ENCODE results near the gene GPC3.
"Not testable (repeated sequence)": the region's sequence is repeated elsewhere in the genome, so short reads cannot be mapped to it uniquely, and the experiment has no call there.

The GPC3 gene

DNA sequence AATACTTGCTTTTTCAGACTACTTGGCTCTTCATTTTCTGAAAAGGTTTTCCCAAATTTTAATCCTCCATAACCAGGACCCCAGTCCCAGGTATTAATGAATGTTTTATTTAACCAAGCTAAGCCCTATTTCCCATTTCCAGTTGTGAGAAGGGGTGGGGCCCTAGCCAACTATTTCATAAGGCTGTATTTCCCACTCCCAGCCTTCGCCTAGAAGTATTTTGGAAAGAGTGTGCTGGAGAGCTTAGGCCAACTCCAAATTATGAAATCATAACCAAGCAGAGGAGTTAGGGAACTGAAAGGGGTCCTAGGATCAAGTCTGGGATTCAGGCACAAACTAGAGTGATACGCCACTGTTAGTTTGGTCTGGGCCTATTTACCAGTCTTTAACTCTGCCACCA is 421.7 kb downstream of the GPC3 start:
- DNase-seq (ENCODE audit: low read depth, low spot score): no peak

DNA sequence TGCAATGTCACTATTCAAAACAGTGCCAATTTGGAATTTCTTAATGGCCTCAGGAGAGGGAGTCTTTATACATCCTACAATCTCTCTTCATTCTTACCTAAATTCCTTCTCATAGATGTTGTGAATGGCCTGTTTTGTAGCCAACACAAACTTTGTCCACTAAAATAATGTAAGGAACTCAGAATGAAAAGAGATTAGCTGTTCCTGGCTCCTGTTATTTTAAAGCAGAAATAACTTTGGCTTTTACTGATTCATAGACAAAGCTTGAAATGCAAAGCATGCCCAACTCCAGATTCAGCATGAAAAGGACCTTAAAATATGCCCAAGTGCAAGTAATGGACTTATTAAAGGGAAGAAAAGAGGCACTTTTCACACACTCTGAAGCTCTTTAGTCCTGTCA is 424.1 kb downstream of the GPC3 start:
- DNase-seq (ENCODE audit: low read depth, low spot score): no peak

- no peak for DNase-seq (ENCODE audit: low read depth, low spot score)
Observed at GRCh38 chrX:133559909-133560308, 425.5 kb downstream of the GPC3 start.

DNA sequence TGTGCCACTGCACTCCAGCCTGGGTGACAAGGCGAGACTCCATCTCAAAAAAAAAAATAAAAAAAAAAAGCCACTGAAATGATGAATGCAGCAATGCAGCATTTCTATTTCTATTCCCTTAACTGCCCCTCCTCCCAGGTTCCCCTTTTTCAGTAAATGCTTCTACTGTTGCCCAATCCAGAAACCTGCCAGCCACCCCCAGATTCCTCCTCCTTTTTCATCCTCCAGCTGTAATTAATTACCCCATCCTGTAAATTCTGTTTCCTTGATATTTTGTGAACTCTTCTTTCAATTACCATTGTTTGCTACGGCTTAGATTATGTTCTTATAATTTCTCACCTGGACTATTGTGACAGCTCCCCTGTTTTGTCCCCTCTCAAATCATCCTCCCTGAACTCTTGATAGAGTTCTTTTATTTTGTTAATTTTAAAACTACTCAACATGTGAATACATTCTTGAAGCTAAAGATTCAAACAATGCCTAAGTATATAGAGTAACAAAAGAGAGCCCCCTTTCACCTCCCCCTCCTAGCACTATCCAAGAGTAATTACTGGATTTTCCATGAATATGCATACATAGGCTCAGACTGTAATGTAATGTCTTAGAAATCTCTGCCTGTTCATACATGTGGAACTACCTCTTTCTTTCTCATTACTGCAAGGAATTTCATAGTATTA is 429.5 kb downstream of the GPC3 start:
- no peak for DNase-seq (ENCODE audit: low read depth, low spot score)

DNA sequence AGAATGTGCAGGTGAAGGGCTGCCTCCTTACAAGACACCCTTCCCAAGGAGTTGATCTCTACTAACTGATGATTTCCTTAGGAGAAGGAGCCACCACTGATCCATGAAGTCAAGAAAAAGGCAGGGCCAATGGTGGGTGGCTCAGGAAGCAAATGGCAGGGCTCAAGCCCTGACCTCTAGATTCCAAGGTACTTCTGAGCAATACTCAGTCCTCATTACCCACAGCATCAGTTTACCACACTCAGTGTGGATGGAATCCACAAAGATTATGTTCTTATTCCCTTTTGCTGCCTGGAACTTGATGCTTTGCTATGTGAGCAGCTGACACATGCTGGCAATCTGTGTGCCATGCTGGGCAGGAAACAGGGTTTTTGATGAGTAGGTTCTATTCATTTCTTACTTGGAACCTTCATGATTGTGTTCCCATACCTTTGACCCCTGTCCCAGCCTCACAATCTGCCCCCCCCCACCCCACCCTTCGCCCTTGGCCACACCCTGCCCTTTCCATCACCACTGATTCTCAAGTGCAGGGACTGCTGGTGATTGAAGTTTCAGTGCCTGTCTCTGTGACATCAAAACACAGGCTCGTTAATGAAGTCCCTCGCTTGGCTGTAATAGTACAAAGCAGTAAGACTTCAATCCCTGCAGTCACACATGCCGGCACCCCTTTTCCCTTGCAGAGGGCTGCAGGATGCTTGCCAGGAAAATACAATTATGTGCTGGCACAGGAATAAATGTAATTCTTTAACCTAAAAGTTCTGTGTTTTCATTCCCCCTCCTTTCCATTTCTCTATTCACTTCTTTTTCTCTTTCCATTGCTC is 434.5 kb downstream of the GPC3 start:
- DNase-seq (ENCODE audit: low read depth, low spot score): no peak

GRCh38 chrX:133549295-133549933 is 436.0 kb downstream of the GPC3 start:
- DNase-seq (ENCODE audit: low read depth, low spot score): no peak

- DNase-seq (ENCODE audit: low read depth, low spot score): no peak
Observed at GRCh38 chrX:133546441-133546840, 439.0 kb downstream of the GPC3 start.

- no peak for DNase-seq (ENCODE audit: low read depth, low spot score)
Observed at GRCh38 chrX:133544778-133545177, 440.6 kb downstream of the GPC3 start.

GRCh38 chrX:133544115-133544514 is 441.3 kb downstream of the GPC3 start:
- no peak for DNase-seq (ENCODE audit: low read depth, low spot score)

DNA sequence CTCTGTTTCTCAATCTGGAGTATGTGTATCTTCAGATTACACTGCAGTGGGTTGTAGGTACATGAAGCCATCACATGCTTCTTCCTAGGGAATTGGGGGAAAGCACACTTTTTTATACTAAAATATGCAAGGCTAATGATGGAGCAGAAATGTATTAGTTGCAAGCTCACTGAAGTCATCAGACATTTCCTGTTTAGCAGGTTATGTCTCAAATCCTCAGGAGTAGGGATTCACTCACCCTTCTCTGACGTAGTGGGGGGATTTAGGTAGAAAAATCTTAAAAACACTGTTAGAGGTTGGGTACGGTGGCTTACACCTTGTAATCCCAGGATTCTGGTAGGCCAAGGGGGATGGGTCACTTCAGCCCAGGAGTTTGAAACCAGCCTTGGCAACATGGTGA is 441.7 kb downstream of the GPC3 start:
- DNase-seq (ENCODE audit: low read depth, low spot score): no peak

GRCh38 chrX:133542476-133542875 is 442.9 kb downstream of the GPC3 start:
- DNase-seq (ENCODE audit: low read depth, low spot score): no peak

DNA sequence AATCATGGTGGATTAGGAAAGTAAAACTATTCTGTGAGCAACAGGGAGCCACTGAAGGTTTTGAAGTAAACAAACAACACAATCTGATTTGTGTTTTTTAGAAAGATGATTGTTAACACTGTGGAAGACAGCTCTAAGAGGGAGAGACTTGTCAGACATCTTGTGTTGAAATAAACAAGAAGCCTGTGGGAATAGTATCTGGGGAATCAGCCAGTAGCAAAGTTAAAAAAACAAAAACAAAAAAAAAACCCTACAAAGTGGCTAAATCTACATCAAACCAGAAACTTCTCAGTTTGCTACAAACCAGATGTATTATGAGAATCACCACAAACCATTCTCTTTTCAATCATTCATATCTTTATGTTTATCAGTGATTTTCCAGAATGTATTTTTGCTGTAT is 444.4 kb downstream of the GPC3 start:
- no peak for DNase-seq (ENCODE audit: low read depth, low spot score)

DNA sequence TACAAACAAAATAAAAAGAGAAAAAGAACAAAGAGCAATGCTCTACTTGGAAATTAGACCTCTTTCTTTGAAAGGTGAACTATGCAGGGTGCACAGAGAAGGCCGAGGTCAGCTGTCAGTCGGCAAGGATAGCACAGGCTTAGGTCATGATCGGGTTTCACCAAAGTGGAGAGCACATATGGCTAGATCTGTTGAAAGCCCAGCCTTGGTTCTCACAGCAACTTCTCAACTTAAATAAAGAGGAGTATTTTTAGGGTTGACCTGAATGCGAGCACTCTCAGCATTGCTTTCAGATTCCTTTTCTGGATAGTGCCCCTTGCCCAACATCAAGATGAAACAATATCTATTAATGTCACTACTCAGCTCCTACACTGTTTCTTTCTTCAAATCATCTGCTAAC is 447.2 kb downstream of the GPC3 start:
- no peak for DNase-seq (ENCODE audit: low read depth, low spot score)

- DNase-seq (ENCODE audit: low read depth, low spot score): no peak
Observed at GRCh38 chrX:133537142-133537541, 448.3 kb downstream of the GPC3 start.

GRCh38 chrX:133535066-133535465 is 450.3 kb downstream of the GPC3 start:
- DNase-seq (ENCODE audit: low read depth, low spot score): no peak

DNA sequence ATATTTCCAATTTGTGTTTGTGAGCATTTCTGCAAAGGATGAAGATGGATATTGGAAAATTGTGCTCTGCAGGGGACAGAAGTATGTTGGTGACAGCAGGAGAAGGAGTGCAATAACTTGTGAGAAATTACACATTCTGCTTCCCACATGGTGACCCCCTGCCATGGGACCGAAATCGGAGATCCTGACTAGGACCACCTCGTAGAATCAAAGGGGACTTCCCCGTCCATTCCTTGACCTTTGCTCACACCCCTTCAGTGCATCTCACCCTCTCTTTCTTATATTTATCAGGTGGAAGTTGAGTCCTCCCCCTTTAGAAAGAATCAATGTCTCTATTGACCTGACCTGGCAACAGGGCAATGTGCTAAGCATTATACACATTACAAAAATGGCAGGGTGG is 451.2 kb downstream of the GPC3 start:
- DNase-seq (ENCODE audit: low read depth, low spot score): no peak

- DNase-seq (ENCODE audit: low read depth, low spot score): no peak
Observed at GRCh38 chrX:133533249-133533648, 452.1 kb downstream of the GPC3 start.

GRCh38 chrX:133530960-133531359 is 454.4 kb downstream of the GPC3 start:
- no peak for DNase-seq (ENCODE audit: low read depth, low spot score)

DNA sequence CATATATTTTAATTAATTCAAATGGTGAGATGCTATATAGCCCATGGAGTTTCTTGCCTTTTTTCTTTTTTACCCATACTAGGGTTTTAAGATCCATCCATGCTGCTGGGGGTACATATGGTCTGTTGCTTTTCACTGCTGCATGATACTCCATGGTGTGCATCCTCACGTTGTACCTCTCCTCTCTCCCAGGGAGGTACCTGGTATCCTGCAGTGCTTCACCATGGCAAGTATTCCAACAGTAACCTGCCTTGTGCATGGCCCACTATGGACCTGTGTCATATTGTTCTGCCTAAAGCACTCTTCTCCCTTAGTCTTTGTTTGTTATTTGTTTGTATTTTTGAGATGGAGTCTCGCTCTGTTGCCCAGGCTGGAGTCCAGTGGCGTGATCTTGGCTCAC is 455.8 kb downstream of the GPC3 start:
- no peak for DNase-seq (ENCODE audit: low read depth, low spot score)

DNA sequence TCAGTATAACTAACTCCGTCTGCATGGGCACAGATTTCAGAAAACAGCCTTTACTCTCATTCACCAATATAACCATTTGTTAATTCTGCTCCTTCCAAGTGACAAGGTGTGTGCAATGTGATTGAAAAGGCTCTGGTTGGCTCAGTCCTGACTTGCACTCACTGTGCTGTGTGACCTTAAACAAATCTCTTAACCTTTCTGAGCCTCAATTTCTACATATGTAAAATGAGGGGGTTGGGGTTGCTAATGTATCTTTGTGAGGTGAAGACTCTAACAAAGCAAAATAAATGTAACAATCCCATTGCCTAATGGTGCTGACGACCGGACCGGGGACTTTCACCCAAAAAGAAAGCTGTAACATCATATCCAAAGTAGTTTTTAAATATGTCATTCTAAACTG is 457.6 kb downstream of the GPC3 start:
- DNase-seq (ENCODE audit: low read depth, low spot score): no peak

DNA sequence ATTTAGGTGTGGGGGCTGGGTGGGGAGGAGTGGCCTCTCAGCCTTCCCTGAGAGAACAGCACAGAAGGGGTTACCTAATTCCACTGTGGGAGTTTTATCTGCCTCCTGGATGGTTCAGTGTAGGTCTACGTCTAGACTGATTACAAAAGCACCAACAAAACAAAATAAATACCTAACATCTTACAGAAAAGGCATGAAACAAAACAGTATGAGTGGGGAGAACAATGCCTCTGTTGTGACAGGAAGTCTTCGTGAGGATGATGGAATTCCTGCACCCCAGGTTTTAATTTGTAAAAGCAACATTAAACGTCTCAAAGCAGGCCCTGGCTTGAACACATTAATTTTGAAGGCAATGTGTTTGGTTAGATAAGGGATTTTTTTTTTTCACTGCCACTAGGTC is 458.0 kb downstream of the GPC3 start:
- DNase-seq (ENCODE audit: low read depth, low spot score): no peak

DNA sequence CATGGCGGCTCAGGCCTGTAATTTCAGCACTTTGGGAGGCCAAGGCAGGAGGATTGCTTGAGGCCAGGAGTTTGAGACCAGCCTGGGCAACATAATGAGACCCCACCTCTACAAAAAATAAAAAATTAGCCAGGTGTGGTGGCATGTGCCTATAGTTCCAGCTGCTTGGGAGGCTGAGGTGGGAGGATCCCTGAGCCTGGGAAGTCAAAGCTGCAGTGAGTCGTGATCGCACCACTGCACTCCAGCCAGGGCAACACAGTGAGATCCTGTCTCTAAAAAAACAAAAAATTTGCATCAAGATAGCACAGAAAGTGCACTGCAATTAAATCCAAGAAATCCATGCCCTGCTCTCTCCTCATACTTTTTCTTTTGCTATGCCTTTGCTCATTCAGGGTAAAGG is 458.6 kb downstream of the GPC3 start:
- not testable (repeated sequence) for DNase-seq (ENCODE audit: low read depth, low spot score)

GRCh38 chrX:133523526-133523925 is 461.9 kb downstream of the GPC3 start:
- no peak for DNase-seq (ENCODE audit: low read depth, low spot score)

Measured in iPS DF 19.7 (cell line).